Measurements from ENCODE around the gene MTHFD2L.

GRCh38 chr4:74255096-74255495 is 97.2 kb downstream of the MTHFD2L start:
- TF ChIP-seq EGR1 (IDR thresholded peaks at IDR 0.05) (no peak), MAX (IDR thresholded peaks at IDR 0.05) (no peak), CEBPB (IDR thresholded peaks at IDR 0.05) (no peak), USF1 (IDR thresholded peaks at IDR 0.05) (no peak)
- TF ChIP-seq, protein P1, sequence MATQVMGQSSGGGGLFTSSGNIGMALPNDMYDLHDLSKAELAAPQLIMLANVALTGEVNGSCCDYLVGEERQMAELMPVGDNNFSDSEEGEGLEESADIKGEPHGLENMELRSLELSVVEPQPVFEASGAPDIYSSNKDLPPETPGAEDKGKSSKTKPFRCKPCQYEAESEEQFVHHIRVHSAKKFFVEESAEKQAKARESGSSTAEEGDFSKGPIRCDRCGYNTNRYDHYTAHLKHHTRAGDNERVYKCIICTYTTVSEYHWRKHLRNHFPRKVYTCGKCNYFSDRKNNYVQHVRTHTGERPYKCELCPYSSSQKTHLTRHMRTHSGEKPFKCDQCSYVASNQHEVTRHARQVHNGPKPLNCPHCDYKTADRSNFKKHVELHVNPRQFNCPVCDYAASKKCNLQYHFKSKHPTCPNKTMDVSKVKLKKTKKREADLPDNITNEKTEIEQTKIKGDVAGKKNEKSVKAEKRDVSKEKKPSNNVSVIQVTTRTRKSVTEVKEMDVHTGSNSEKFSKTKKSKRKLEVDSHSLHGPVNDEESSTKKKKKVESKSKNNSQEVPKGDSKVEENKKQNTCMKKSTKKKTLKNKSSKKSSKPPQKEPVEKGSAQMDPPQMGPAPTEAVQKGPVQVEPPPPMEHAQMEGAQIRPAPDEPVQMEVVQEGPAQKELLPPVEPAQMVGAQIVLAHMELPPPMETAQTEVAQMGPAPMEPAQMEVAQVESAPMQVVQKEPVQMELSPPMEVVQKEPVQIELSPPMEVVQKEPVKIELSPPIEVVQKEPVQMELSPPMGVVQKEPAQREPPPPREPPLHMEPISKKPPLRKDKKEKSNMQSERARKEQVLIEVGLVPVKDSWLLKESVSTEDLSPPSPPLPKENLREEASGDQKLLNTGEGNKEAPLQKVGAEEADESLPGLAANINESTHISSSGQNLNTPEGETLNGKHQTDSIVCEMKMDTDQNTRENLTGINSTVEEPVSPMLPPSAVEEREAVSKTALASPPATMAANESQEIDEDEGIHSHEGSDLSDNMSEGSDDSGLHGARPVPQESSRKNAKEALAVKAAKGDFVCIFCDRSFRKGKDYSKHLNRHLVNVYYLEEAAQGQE (IDR thresholded peaks at IDR 0.05; ENCODE audit: low read depth), result no peak

Measured in Ishikawa (cell line).